Measurements from ENCODE around the gene COL25A1. TPM values are rescaled to one million over a fixed set of nuclear protein-coding genes. Genes with fewer than 3 reads are reported as not detected.
A peak's percentile ranks its signal among the peaks of the same experiment; 100 is the strongest.

COL25A1 gene
- 2.5 TPM for polyA plus RNA-seq
- long read RNA-seq, donor 1: 0 reads
- long read RNA-seq, donor 2: 0 reads
- long read RNA-seq, donor 3: 0 reads
- long read RNA-seq, donor 4: 0 reads
- long read RNA-seq, donor 5: 0 reads
- long read RNA-seq, donor 6: 0 reads
- long read RNA-seq, donor 7: 0 reads
- long read RNA-seq, donor 8, partial matches to known transcripts: 6 of 6 reads
- long read RNA-seq, donor 8, other reads (novel, unspliced or antisense): 0 of 6 reads
- long read RNA-seq, donor 9: 0 reads
- long read RNA-seq, donor 10: 0 reads
- long read RNA-seq, donor 11: 0 reads

DNA sequence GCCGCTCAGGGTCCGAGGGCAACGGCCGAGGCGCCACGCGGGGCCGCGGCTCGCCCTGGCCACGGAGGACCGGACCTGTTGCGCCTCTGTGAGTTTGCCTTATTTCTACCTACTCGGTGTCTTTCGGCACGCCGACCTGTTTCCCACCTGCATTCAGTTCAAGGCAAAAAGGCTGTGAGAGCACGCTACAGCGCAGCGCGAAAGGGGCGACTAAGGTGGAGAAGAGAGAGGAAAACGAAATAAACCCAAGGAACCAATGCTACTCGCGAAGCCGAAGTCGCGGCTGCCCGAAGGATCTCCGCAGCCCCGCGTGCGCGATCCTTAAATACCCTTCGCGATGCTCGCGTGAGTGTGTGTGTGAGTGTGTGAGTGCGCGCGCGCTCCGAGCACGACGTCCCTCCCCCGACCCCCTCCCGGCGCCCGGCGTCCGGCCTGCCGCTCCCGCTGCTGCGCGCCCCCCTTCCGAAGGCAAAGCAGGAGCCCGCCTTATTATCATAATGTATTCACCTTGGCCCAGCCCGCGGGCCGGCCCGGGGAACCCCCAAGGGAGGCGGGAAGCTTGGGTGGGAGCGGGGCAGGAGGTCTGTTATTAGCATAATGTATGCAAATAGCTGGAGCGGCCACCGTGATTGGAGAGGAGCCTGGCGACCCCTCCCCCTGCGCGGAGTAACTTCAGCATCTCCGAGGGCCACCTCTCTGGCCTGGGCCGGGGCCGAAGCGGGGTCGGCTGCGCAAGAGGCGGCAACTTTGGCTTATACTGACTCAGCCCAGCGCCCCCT is at the start of gene COL25A1:
COL25A1 (minus strand) TSS at position 298 of the 779 bp plus-strand sequence.
- Histone ChIP-seq H3K4me3 (ENCODE audit: low read length) (peak within 1 kb of the TSS; percentile 50), H3K4me1 (ENCODE audit: control insufficient read depth, insufficient read depth, low read length) (peaks cover 9% of the 10 kb centered on the region), H3K36me3 (ENCODE audit: control insufficient read depth, insufficient read depth, low read length) (no peaks in the 10 kb centered on the region), H3K27ac (ENCODE audit: low read length) (no peak within 1 kb of the TSS), H3K9me3 (ENCODE audit: control insufficient read depth, low read depth, low read length) (peaks cover 3% of the 10 kb centered on the region), H3K27me3 (ENCODE audit: control insufficient read depth, insufficient read depth, low read length) (peaks cover 55% of the 10 kb centered on the region)
- no CpG with 5 or more reads among the region's 76 CpGs for WGBS (ENCODE audit: insufficient coverage, low lambda C conversion rate)
- peak; percentile 17 to 59 for DNase-seq

GRCh38 chr4:109350121-109350520 is 47.7 kb upstream of the COL25A1 start:
- Histone ChIP-seq H3K27ac (ENCODE audit: low read length) (no peak overlapping the region), H3K4me3 (ENCODE audit: low read length) (no peak overlapping the region), H3K4me1 (ENCODE audit: control insufficient read depth, insufficient read depth, low read length) (no peaks in the 10 kb centered on the region), H3K27me3 (ENCODE audit: control insufficient read depth, insufficient read depth, low read length) (no peaks in the 10 kb centered on the region), H3K36me3 (ENCODE audit: control insufficient read depth, insufficient read depth, low read length) (no peaks in the 10 kb centered on the region), H3K9me3 (ENCODE audit: control insufficient read depth, low read depth, low read length) (no peaks in the 10 kb centered on the region)
- WGBS (ENCODE audit: insufficient coverage, low lambda C conversion rate): no CpG with 5 or more reads among the region's 1 CpG
- no peak for DNase-seq

DNA sequence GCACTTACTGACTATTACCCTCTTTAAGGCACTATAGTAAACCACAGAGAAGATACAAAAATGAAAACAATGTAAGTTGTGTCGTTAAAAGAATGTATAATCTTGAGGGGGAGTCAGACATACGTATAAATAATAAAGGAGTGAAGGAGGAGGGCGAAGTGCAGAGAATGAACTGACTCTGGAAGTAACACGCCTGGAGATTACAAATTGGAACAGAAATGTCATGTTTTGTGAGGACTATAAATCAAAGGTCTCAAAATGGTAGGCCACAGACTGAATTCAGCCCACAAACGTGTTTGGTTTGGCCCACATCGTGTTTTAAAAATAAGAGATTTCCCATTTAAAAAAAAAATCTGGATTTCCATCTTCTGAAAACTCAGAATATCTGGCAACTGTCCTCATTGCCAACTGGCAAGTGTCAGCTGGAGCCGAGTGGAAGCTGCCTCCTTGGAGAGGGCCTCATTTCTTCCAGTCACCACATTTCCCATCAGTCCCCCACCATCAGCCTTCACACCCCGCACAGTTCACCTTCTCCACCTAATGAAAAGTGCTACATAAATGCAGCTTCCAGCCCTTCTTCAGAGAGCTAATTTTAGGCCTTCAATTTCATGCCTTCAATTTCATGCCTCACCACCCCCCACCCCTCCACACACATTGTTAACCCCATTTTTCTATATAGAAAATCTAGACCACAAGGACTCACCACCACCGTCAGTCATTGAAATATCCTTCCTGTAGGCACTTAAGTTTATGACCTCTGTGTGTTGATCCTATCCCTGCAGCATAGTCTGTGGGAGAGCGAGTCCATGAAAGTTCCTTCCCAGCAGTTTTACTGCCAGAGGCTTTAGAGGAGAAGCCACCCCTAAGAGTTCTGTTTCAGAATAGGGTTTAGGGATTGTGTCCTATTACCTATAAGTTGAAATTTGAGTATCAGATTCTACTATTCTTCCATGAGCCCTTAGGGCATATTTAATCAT is 32.0 kb upstream of the COL25A1 start:
- H3K4me3 ChIP-seq (ENCODE audit: low read length): no peak overlapping the region
- no peaks in the 10 kb centered on the region for H3K9me3 ChIP-seq (ENCODE audit: control insufficient read depth, low read depth, low read length)
- H3K4me1 ChIP-seq (ENCODE audit: control insufficient read depth, insufficient read depth, low read length): no peaks in the 10 kb centered on the region
- no peak overlapping the region for H3K27ac ChIP-seq (ENCODE audit: low read length)
- no peaks in the 10 kb centered on the region for H3K27me3 ChIP-seq (ENCODE audit: control insufficient read depth, insufficient read depth, low read length)
- no peak for DNase-seq
- WGBS (ENCODE audit: insufficient coverage, low lambda C conversion rate): 76% methylated on average over 5 of the region's 10 CpGs
- no peaks in the 10 kb centered on the region for H3K36me3 ChIP-seq (ENCODE audit: control insufficient read depth, insufficient read depth, low read length)

- no CpG with 5 or more reads among the region's 2 CpGs for WGBS (ENCODE audit: insufficient coverage, low lambda C conversion rate)
- Histone ChIP-seq H3K4me1 (ENCODE audit: control insufficient read depth, insufficient read depth, low read length) (no peaks in the 10 kb centered on the region), H3K4me3 (ENCODE audit: low read length) (no peak overlapping the region), H3K36me3 (ENCODE audit: control insufficient read depth, insufficient read depth, low read length) (no peaks in the 10 kb centered on the region), H3K27ac (ENCODE audit: low read length) (no peak overlapping the region), H3K27me3 (ENCODE audit: control insufficient read depth, insufficient read depth, low read length) (no peaks in the 10 kb centered on the region), H3K9me3 (ENCODE audit: control insufficient read depth, low read depth, low read length) (no peaks in the 10 kb centered on the region)
- DNase-seq: no peak
Observed at GRCh38 chr4:109332926-109333464, 30.5 kb upstream of the COL25A1 start.

DNA sequence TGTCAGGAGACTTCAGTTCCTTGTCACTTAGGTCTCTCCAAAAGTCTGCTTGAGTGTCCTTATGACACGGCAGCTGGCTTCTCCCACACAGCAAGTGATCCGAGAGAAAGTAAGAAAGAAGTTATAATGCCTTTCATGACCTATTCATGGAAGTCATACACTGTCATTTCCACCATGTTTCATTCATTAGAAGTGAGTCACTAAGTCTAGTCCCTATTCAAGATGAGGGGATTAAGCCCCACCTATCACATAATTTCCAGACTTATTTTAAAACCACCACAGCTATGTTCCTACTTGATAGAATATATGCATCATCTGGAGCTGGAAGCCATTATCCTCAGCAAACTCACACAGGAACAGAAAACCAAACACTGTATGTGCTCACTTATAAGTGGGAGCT is 25.2 kb upstream of the COL25A1 start:
- Histone ChIP-seq H3K27me3 (ENCODE audit: control insufficient read depth, insufficient read depth, low read length) (no peaks in the 10 kb centered on the region), H3K9me3 (ENCODE audit: control insufficient read depth, low read depth, low read length) (peaks cover 3% of the 10 kb centered on the region), H3K4me1 (ENCODE audit: control insufficient read depth, insufficient read depth, low read length) (no peaks in the 10 kb centered on the region), H3K4me3 (ENCODE audit: low read length) (no peak overlapping the region), H3K36me3 (ENCODE audit: control insufficient read depth, insufficient read depth, low read length) (no peaks in the 10 kb centered on the region), H3K27ac (ENCODE audit: low read length) (no peak overlapping the region)
- no peak for DNase-seq
- WGBS (ENCODE audit: insufficient coverage, low lambda C conversion rate): no CpG with 5 or more reads among the region's 2 CpGs

DNA sequence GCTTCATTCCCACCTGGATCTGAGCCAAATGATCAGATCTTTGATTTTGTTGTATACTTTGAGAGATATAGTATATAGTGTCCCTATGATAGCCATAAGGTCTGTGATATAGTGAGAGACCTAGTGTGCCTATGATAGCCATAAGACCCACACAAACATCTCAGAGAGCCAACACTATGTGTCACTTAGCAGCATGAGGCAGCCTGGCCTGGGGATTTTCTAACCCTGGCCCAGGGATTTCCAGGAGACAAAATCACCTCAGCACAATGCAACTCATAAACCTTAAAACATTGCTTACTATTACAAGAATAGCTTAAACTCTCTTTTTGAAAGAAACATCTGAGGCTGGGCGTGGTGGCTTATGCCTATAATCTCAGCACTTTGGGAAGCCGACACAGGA is 23.2 kb upstream of the COL25A1 start:
- WGBS (ENCODE audit: insufficient coverage, low lambda C conversion rate): 100% methylated on average over 1 of the region's 2 CpGs
- Histone ChIP-seq H3K27me3 (ENCODE audit: control insufficient read depth, insufficient read depth, low read length) (no peaks in the 10 kb centered on the region), H3K4me1 (ENCODE audit: control insufficient read depth, insufficient read depth, low read length) (no peaks in the 10 kb centered on the region), H3K9me3 (ENCODE audit: control insufficient read depth, low read depth, low read length) (peaks cover 3% of the 10 kb centered on the region), H3K36me3 (ENCODE audit: control insufficient read depth, insufficient read depth, low read length) (no peaks in the 10 kb centered on the region), H3K4me3 (ENCODE audit: low read length) (no peak overlapping the region), H3K27ac (ENCODE audit: low read length) (no peak overlapping the region)
- no peak for DNase-seq

DNA sequence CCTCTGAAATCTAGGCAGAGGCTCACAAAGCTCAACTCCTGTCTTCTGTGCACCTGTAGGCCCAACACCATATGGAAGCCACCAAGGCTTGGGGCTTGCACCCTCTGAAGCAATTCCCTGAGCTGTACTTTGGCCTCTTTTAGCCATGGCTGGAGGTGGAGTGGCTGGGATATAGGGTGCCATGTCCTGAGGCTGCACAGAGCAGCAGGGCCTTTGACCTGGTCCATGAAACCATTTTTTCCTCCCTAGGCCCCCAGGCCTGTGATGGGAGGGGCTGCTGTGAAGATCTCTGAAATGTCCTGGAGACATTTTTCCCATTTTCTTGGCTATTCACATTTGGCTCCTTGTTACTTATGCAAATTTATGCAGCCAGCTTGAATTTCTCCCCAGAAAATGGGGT is 20.9 kb upstream of the COL25A1 start:
- Histone ChIP-seq H3K36me3 (ENCODE audit: control insufficient read depth, insufficient read depth, low read length) (no peaks in the 10 kb centered on the region), H3K27me3 (ENCODE audit: control insufficient read depth, insufficient read depth, low read length) (no peaks in the 10 kb centered on the region), H3K4me1 (ENCODE audit: control insufficient read depth, insufficient read depth, low read length) (no peaks in the 10 kb centered on the region), H3K27ac (ENCODE audit: low read length) (no peak overlapping the region), H3K9me3 (ENCODE audit: control insufficient read depth, low read depth, low read length) (peaks cover 3% of the 10 kb centered on the region), H3K4me3 (ENCODE audit: low read length) (no peak overlapping the region)
- no peak for DNase-seq

DNA sequence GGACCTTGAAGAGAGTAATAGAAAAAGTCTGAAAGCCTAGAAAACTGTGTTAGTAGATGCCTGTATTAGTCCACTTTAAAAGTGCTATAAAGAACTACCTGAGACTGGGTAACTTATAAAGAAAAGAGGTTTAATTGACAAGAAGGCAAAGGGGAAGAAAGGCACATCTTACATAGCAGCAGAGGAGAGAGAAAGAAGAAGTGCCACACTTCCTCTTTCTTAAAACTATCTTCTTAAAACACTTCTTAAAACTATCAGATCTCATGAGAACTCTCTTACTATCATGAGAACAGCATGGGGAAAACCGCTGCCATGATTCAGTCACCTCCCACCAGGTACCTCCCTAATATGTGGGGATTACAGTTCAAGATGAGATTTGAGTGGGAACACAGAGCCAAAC is 18.8 kb upstream of the COL25A1 start:
- Histone ChIP-seq H3K36me3 (ENCODE audit: control insufficient read depth, insufficient read depth, low read length) (no peaks in the 10 kb centered on the region), H3K27ac (ENCODE audit: low read length) (no peak overlapping the region), H3K27me3 (ENCODE audit: control insufficient read depth, insufficient read depth, low read length) (no peaks in the 10 kb centered on the region), H3K4me1 (ENCODE audit: control insufficient read depth, insufficient read depth, low read length) (no peaks in the 10 kb centered on the region), H3K9me3 (ENCODE audit: control insufficient read depth, low read depth, low read length) (peaks cover 3% of the 10 kb centered on the region), H3K4me3 (ENCODE audit: low read length) (no peak overlapping the region)
- no peak for DNase-seq
- WGBS (ENCODE audit: insufficient coverage, low lambda C conversion rate): no CpG with 5 or more reads among the region's 1 CpG

DNA sequence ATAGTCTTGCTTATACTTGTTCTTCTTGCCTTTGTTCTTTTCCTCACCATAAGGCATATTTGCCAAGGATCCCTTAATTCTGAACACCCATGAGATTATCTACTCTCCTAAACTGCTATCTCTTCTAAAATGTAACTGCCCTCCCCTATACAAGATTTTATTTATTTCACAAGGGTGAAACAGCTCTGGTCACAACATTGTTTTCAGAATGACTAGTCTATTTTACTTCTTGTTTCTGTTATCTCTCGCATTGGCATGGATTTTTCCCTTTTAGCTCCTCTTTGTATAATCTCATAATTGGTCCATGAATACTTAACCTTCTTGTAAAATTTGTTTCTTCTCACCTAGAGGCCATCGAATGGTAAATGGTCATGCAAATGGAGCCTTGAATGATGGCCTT is 17.2 kb upstream of the COL25A1 start:
- no peaks in the 10 kb centered on the region for H3K27me3 ChIP-seq (ENCODE audit: control insufficient read depth, insufficient read depth, low read length)
- H3K36me3 ChIP-seq (ENCODE audit: control insufficient read depth, insufficient read depth, low read length): no peaks in the 10 kb centered on the region
- WGBS (ENCODE audit: insufficient coverage, low lambda C conversion rate): 100% methylated on average over 1 of the region's 2 CpGs
- no peak overlapping the region for H3K4me3 ChIP-seq (ENCODE audit: low read length)
- H3K4me1 ChIP-seq (ENCODE audit: control insufficient read depth, insufficient read depth, low read length): no peaks in the 10 kb centered on the region
- H3K9me3 ChIP-seq (ENCODE audit: control insufficient read depth, low read depth, low read length): peaks cover 3% of the 10 kb centered on the region
- DNase-seq: no peak
- no peak overlapping the region for H3K27ac ChIP-seq (ENCODE audit: low read length)

DNA sequence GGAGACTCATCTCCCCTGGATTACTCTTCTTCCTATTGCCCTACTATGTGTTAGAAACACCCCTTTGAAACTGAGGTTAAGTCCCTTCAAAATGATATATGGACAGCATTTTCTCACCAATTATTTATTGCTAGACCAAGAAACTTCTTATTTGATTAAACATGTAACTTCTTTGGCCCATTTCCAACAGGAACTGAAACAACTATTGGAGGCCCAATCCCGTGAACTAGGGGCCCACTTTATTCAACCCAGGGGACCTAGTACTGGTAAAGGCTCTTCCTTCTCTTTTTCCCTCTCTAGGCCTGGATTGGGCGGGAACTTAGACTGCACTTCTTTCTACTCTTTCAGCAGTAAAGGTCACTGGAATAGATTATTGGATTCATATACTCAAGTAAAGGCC is 16.7 kb upstream of the COL25A1 start:
- H3K4me3 ChIP-seq (ENCODE audit: low read length): no peak overlapping the region
- no peaks in the 10 kb centered on the region for H3K27me3 ChIP-seq (ENCODE audit: control insufficient read depth, insufficient read depth, low read length)
- no peak overlapping the region for H3K27ac ChIP-seq (ENCODE audit: low read length)
- DNase-seq: no peak
- no peaks in the 10 kb centered on the region for H3K36me3 ChIP-seq (ENCODE audit: control insufficient read depth, insufficient read depth, low read length)
- H3K9me3 ChIP-seq (ENCODE audit: control insufficient read depth, low read depth, low read length): peaks cover 3% of the 10 kb centered on the region
- no peaks in the 10 kb centered on the region for H3K4me1 ChIP-seq (ENCODE audit: control insufficient read depth, insufficient read depth, low read length)
- 83% methylated on average over 1 of the region's 2 CpGs for WGBS (ENCODE audit: insufficient coverage, low lambda C conversion rate)

All from large intestine (tissue), 12 donors.